Fibroblast of pulmonary artery (primary cell): ENCODE data around the gene TRIL.

Source experiments
- DNase-seq: peaks from one replicate; pipeline ENCODE4 v3.0.0-alpha.2; 2010; ENCODE audit warnings: low read depth
- H3K4me3 ChIP-seq: replicated peaks from 2 replicates; pipeline ENCODE4 v1.5.1; 2011; ENCODE audit warnings: low read depth, mild to moderate bottlenecking, control low read depth, low read length, moderate library complexity
- TF ChIP-seq, protein P1 (sequence below): IDR thresholded peaks from 2 replicates; pipeline ENCODE4 v1.5.1; 2011; ENCODE audit warnings: mild to moderate bottlenecking, control low read depth, low read length, inconsistent platforms; ENCODE audit errors: missing control alignments

The TRIL gene, protein sequence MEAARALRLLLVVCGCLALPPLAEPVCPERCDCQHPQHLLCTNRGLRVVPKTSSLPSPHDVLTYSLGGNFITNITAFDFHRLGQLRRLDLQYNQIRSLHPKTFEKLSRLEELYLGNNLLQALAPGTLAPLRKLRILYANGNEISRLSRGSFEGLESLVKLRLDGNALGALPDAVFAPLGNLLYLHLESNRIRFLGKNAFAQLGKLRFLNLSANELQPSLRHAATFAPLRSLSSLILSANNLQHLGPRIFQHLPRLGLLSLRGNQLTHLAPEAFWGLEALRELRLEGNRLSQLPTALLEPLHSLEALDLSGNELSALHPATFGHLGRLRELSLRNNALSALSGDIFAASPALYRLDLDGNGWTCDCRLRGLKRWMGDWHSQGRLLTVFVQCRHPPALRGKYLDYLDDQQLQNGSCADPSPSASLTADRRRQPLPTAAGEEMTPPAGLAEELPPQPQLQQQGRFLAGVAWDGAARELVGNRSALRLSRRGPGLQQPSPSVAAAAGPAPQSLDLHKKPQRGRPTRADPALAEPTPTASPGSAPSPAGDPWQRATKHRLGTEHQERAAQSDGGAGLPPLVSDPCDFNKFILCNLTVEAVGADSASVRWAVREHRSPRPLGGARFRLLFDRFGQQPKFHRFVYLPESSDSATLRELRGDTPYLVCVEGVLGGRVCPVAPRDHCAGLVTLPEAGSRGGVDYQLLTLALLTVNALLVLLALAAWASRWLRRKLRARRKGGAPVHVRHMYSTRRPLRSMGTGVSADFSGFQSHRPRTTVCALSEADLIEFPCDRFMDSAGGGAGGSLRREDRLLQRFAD

DNA sequence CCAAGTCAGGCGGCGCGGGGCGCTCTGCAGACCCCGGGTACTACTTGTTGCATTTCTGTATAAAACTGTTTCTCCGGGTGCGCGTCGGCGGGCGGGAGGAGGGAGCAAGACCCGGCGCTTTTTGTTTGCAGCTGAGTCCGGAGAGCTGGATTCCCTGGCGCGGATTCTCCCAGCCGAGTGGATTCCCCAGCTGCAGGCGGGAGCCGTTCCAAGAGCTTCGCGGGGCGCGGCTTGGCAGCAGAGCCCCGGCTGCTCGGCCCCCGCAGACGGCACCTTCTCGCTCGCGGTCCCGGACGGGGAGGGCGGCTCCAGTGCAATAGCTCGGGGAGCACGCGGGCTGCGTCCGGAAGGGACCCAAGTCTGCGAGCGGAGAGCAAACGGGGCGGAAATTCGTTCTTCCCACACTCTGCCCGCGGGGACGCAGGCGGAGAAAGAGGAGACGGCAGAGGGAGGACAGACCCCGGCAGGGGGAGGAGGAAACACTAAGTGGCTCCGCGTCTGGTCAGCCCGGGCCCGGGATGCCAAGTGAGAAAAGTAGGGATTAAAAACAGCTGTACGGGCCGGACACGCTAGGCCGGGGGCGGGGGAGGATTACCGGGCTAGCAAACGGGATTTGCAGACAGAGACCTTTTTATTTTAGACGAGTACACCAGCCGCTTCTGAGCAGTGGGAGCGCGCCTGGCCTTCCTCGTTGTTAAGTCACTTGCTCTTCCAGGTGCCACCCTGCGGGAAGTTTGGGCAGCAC lies at the start of gene TRIL:
Gene TRIL (minus strand): TSS at position 96 of the 745 bp plus-strand sequence. CDS start 284 bp downstream, outside the sequence.
- peak within 1 kb of the TSS; percentile 52 for H3K4me3 ChIP-seq
- DNase-seq = peak; percentile 81
- TF ChIP-seq, protein P1, sequence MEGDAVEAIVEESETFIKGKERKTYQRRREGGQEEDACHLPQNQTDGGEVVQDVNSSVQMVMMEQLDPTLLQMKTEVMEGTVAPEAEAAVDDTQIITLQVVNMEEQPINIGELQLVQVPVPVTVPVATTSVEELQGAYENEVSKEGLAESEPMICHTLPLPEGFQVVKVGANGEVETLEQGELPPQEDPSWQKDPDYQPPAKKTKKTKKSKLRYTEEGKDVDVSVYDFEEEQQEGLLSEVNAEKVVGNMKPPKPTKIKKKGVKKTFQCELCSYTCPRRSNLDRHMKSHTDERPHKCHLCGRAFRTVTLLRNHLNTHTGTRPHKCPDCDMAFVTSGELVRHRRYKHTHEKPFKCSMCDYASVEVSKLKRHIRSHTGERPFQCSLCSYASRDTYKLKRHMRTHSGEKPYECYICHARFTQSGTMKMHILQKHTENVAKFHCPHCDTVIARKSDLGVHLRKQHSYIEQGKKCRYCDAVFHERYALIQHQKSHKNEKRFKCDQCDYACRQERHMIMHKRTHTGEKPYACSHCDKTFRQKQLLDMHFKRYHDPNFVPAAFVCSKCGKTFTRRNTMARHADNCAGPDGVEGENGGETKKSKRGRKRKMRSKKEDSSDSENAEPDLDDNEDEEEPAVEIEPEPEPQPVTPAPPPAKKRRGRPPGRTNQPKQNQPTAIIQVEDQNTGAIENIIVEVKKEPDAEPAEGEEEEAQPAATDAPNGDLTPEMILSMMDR = no peak

DNA sequence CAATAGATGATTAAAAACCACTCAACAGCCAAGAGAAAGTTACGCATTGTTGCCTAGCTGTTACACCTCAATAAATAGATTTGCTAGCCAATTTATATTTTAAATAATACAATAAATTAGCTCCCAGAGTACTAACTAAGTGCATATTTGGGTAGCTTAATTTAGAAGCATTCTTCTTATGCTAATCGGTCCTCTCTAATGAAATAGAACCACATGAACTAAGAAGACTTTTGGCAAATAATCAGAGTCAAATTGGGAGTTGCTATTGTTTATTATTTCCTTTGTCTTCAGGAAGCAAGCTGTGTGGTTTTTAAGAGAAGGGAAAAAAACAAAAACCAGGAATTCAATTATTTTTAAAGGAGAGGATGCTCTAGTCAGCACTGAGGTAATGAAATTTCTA lies 49.0 kb upstream of the TRIL start:
- H3K4me3 ChIP-seq = no peak overlapping the region
- no peak for DNase-seq
- TF ChIP-seq, protein P1 = no peak

DNA sequence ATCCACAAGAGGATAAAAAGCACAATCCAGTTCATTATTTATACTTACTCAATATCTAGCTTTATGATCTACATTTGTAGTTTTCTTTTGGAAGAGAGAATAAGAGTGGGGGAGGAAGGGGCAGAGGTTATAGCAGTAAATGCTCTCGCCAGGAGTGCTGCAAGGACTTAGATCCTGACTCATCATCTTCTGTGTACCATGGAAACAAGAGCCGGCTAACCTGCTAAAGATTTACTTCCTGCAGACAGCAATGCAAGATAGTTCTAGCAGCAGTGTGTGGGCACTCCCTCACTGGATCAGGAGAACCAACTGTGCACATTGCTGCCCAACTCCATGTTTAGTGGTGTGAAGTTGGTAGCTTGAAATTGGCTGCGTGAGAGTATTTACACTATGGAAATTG lies 47.7 kb upstream of the TRIL start:
- TF ChIP-seq, protein P1 = no peak
- H3K4me3 ChIP-seq = no peak overlapping the region
- peak; percentile 42 for DNase-seq

DNA sequence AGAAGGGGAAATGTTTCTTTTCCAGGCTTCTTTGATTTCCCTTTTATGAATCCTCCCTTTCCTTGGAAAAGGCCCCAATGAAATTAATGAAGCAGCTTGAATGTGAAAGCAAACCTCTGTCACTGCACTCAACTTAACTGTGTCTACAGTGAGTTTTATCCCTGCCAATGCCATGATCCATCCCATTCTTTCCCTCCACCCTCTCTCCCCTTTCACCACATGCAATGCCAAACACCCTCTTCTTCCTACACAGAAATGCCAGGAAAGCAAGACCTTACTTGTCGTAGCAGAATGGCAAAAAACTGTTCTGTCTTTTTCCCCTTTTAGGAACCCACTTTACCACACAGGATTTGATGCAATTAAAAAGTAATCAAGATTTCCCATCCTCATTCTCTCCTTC lies 47.3 kb upstream of the TRIL start:
- H3K4me3 ChIP-seq = no peak overlapping the region
- TF ChIP-seq, protein P1 = no peak
- DNase-seq = no peak

DNA sequence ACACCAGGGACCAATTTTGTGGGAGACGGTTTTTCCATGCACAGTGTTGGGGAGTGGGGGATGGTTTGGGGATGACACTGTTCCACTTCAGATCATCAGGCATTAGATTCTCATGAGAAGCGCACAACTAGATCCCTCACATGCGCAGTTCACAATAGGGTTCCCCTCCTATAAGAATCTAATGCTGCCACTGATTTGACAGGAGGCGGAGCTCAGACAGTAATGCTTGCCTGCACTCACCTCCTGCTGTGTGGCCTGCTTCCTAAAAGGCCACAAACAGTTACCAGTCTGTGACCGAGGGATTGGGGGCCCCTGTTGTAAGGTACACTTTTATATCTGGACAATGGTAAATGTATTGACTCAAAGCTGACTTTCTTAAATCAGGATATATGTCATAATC lies 45.6 kb upstream of the TRIL start:
- TF ChIP-seq, protein P1 = no peak
- no peak for DNase-seq
- no peak overlapping the region for H3K4me3 ChIP-seq

DNA sequence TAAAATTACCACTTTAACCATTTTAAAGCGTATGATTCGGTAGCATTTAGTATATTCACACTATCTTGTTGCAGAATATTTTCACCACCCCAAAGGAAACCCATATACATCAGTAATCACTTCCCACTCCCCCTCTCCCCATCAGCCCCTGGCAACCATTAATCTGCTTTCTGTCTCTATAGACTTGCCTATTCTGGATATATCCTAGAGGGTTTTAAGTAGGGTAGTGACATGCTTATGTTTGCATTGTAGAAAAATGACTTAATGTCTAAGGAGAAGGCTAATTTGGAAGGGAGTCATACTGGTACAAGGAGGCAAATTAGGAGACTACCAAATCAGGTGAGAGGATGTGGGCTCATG lies 42.6 kb upstream of the TRIL start:
- DNase-seq = no peak
- TF ChIP-seq, protein P1 = no peak
- no peak overlapping the region for H3K4me3 ChIP-seq
